PC-3 (cell line): ENCODE results near the gene TSC22D3.

Source experiments
- CTCF ChIP-seq: fragments of 300-600 bp; sonication (generic); conservative IDR thresholded peaks from 2 replicates; pipeline ENCODE4 v1.5.1; 2017; ENCODE audit warnings: antibody characterized with exemption, low read depth, mild to moderate bottlenecking, low read length
- EZH2 ChIP-seq: fragments of 300-600 bp; sonication (generic); IDR thresholded peaks from one replicate; pipeline ENCODE4 v1.6.1; 2017; ENCODE audit warnings: antibody characterized with exemption, mild to moderate bottlenecking, low read length; ENCODE audit not compliant: unreplicated experiment
- EZH2phosphoT487 ChIP-seq: fragments of 300-600 bp; sonication (generic); IDR thresholded peaks from 2 replicates; pipeline ENCODE4 v1.6.1; 2018; ENCODE audit warnings: mild to moderate bottlenecking, antibody characterized with exemption, low read length, borderline replicate concordance

GRCh38 chrX:107706309-107706708, 69.3 kb downstream of the TSC22D3 start:
- TF ChIP-seq CTCF = no peak
- TF ChIP-seq EZH2phosphoT487 = no peak
- TF ChIP-seq EZH2 = no peak
